Measurements from ENCODE around the gene USP5. TPM values are rescaled to one million over a fixed set of nuclear protein-coding genes. Genes with fewer than 3 reads are reported as not detected.

Gene USP5
- total RNA-seq, 2 donors from 2014 or later: 35.3 to 45.1 TPM

- TF ChIP-seq CTCF (IDR thresholded peaks at IDR 0.05): no peak
- Histone ChIP-seq H3K36me3 (peaks cover 16% of the 10 kb centered on the region), H3K4me1 (peaks cover 0 to 33% of the 10 kb centered on the region in 2 donors), H3K27me3 (no peaks in the 10 kb centered on the region), H3K9me3 (no peaks in the 10 kb centered on the region), H3K4me3 (no peak overlapping the region), H3K27ac (no peak overlapping the region)
- no peak for DNase-seq (ENCODE audit: low spot score)
These were observed 20.4 kb upstream of the USP5 start for GRCh38 chr12:6831450-6831995.

- TF ChIP-seq CTCF (IDR thresholded peaks at IDR 0.05): no peak
- H3K4me3 ChIP-seq: no peak overlapping the region
- no peaks in the 10 kb centered on the region for H3K9me3 ChIP-seq
- peaks cover 22% of the 10 kb centered on the region for H3K36me3 ChIP-seq
- no peaks in the 10 kb centered on the region for H3K27me3 ChIP-seq
- H3K27ac ChIP-seq: peak overlapping the region in 1 of 2 donors; percentile 65
- DNase-seq (ENCODE audit: low spot score): no peak
- H3K4me1 ChIP-seq: peaks cover 0 to 27% of the 10 kb centered on the region in 2 donors
These were observed 19.8 kb upstream of the USP5 start for GRCh38 chr12:6832125-6832524.

- Histone ChIP-seq H3K27me3 (no peaks in the 10 kb centered on the region), H3K36me3 (peaks cover 33% of the 10 kb centered on the region)
These were observed 18.6 kb upstream of the USP5 start for GRCh38 chr12:6833189-6833890.

GRCh38 chr12:6834254-6834653, 17.7 kb upstream of the USP5 start:
- Histone ChIP-seq H3K9me3 (no peaks in the 10 kb centered on the region), H3K27ac (peak overlapping the region; percentile 65 to 85), H3K27me3 (no peaks in the 10 kb centered on the region), H3K4me3 (peak overlapping the region; percentile 34 to 41), H3K36me3 (peaks cover 42% of the 10 kb centered on the region), H3K4me1 (peaks cover 0 to 11% of the 10 kb centered on the region in 2 donors)
- TF ChIP-seq CTCF (IDR thresholded peaks at IDR 0.05): no peak
- no peak for DNase-seq (ENCODE audit: low spot score)

More at GRCh38 chr12:6833189-6833890, 18.6 kb upstream of the USP5 start:
- Histone ChIP-seq H3K4me3 (peak overlapping the region; percentile 34 to 41), H3K9me3 (no peaks in the 10 kb centered on the region), H3K4me1 (peaks cover 0 to 16% of the 10 kb centered on the region in 2 donors), H3K27ac (peak overlapping the region; percentile 65 to 85)
- DNase-seq (ENCODE audit: low spot score): no peak
- no peak for TF ChIP-seq CTCF (IDR thresholded peaks at IDR 0.05)

- no peaks in the 10 kb centered on the region for H3K27me3 ChIP-seq
- no peaks in the 10 kb centered on the region for H3K9me3 ChIP-seq
- no peak for TF ChIP-seq CTCF (IDR thresholded peaks at IDR 0.05)
- H3K4me3 ChIP-seq: no peak overlapping the region
- DNase-seq (ENCODE audit: low spot score): no peak
- H3K27ac ChIP-seq: no peak overlapping the region
- H3K4me1 ChIP-seq: peaks cover 0 to 5% of the 10 kb centered on the region in 2 donors
- H3K36me3 ChIP-seq: peaks cover 48% of the 10 kb centered on the region
These were observed 17.1 kb upstream of the USP5 start for GRCh38 chr12:6834873-6835272.

All from right atrium auricular region (tissue), 2 donors.